KG1 (cell line): ENCODE results near the gene PROSER1.
"Not testable (repeated sequence)": the region's sequence is repeated elsewhere in the genome, so short reads cannot be mapped to it uniquely, and the experiment has no call there.

Experiments
- DNase-seq: peaks from one replicate; lab custom pipeline; 2025; lab: John Stamatoyannopoulos, UW

Gene PROSER1

GRCh38 chr13:39037880-39038568, at the start of gene PROSER1, which contains the start of gene NHLRC3:
PROSER1 (minus strand) TSS chr13:39038089; CDS start chr13:39037242, 847 bp downstream.
NHLRC3 (plus strand) TSS chr13:39038456; CDS start chr13:39038640, 184 bp downstream.
- DNase-seq: peak; percentile 97

GRCh38 chr13:39086251-39086945, 48.5 kb upstream of the PROSER1 start:
- not testable (repeated sequence) for DNase-seq

DNA sequence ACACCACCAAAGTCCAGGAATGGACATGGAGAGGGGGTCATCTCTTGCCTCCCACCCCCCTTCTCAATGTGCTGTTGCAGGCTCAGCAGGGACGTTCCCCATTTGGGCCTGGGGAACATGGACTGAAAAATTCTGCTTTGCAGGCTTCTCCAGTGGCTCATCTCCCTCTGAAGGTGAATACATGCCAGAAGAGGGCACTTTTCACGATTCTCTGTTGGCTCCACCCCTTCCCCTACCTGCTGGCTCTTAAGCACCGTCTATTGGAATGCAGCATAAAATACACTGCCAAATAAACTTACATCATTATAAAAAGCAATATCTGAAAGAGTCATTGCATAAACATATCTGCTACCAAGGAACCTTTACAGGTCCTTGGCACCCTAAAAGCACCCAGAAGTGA, 36.1 kb upstream of the PROSER1 start:
- no peak for DNase-seq

DNA sequence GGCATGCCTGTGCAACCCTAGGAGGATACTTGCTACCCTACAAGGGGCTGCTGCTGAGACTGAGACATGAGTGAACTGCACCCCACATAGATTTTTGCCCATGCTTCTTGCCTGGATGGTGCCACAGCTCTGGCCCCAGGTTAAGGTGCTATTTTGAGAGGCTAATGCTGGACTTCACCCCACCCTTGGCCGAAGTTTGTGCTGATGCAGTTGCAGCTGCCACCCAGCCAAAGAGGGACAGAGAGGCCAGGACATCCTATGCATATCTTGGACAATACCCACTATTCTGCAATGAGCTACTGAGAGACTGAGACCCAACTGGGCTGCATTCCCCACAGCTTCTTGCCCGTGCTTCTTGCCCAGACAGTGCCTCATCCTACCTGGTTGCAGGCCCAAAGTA, 35.0 kb upstream of the PROSER1 start:
- DNase-seq: no peak

GRCh38 chr13:39062004-39062403, 24.1 kb upstream of the PROSER1 start:
- DNase-seq: no peak

GRCh38 chr13:39058040-39058439, 20.2 kb upstream of the PROSER1 start:
- no peak for DNase-seq

DNA sequence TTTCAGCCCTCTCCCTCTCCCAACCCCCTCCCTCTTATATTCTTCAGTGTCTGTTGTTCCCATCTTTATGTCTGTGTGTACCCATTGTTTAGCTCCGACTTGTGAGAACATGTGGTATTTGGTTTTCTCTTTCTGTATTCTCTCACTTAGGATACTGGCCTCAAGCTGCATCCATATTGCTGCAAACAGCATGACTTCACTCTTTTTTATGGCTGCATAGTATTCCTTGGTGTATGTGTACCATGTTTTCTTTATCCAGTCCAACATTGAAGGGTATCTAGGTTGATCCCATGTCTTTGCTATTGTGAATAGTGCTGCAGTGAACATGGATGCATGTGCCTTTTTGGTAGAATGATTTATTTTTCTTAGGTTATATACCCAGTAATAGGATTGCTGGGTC, 18.1 kb upstream of the PROSER1 start:
- no peak for DNase-seq

DNA sequence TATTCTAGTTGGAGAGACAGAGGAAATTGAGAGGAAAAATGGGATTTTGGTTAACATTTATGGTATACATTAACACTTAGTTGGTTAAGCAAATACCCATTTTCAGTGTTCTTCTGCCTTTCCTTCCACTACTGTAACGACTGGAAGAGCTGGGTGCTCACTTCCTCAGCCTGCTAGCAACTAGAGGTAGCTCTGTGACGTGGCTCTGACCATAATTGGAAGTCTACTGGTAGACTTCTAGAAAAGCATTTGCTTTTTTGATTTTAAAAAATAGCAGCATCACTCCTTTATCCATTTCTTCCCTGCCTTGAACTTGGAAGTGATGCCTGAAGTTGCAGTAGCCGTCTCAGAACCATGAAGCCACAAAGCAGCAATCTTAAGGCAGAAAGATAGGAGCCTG, 16.2 kb upstream of the PROSER1 start:
- no peak for DNase-seq

- DNase-seq: no peak
These were observed 15.1 kb upstream of the PROSER1 start for GRCh38 chr13:39052944-39053343.

GRCh38 chr13:39051157-39051556, 13.3 kb upstream of the PROSER1 start:
- peak; percentile 15 for DNase-seq

- DNase-seq: no peak
These were observed 11.4 kb upstream of the PROSER1 start for GRCh38 chr13:39049274-39049673.

DNA sequence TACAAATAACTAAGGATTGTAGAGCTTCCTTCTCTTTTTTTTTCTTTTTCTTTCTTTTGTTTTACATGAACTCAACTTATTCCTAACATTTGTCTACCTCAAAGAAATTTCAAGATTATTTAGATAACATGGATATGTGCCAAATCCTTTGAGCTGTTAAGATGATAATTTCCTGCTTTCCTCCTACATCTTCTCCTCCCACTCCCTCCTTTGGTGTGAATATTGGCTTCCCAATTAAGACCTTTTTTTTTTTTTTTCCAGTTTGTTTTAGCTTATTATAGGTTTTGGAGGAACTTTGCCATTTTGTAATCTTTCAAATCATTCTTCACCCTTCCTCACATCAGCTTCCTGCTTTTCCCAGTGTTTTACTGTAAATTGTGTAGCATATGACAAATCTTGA, 10.9 kb upstream of the PROSER1 start:
- DNase-seq: no peak

GRCh38 chr13:39047560-39047959, 9.7 kb upstream of the PROSER1 start:
- DNase-seq: no peak

DNA sequence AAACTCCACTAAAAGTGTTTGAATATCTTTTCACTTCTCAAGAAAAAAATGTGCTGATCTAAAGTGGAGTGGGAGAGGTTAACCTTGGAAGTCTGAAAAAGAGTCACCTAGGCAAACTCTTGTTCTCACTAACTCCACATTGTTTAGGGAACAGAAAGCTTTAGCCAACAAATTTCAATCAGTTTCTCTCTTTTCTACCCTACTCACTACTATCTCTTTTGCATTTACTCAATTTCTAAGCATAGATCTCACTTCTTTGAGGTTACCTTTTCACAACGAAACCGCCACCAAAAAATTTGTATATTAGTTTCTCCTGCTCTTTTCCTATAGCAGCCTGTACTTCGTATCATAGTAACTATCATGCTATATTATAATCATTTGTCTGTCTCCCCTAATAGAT, 6.6 kb upstream of the PROSER1 start:
- no peak for DNase-seq

GRCh38 chr13:39040206-39040605, 2.3 kb upstream of the PROSER1 start:
- no peak for DNase-seq

DNA sequence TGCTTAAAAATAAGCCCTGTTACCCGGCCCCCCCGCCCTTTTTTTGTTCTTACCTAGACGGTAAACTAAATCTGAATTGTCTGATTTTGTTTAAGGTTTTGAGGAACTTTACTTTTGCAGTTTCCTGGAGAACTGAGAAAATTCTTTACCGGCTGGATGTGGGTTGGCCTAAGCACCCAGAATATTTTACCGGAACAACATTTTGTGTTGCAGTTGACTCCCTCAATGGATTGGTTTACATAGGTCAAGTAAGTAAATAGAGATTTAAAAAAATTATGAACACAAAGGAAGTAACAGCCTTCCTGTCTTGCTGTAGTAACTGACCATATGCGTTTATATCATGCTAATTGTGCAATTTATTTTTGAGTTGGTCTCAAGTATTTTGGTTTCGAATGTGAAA, 1.2 kb upstream of the PROSER1 start:
- DNase-seq: peak; percentile 46

DNA sequence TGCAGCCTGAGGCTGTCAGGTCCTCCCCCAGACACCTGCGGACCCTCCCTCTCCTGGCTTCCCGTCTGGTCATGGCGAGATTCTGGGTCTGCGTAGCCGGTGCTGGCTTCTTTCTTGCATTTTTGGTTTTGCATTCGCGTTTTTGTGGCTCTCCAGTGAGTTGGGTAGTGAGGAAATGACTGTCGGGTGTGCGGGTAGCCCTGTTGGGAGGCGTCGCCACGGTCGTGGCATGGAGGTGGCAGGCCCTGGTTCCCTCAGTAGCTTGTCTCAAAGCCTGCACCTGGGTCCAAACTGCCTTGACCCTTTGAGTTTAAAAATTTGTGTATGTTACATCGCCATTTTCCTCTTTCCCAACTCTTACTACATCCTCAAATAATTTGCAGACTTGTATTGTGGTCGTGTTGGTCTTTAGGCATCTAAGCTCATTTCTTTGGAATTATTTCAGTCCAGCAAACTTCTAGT, 711 bp upstream of the PROSER1 start:
- DNase-seq: no peak

GRCh38 chr13:39037410-39037879, 444 bp downstream of the PROSER1 start:
- no peak for DNase-seq

DNA sequence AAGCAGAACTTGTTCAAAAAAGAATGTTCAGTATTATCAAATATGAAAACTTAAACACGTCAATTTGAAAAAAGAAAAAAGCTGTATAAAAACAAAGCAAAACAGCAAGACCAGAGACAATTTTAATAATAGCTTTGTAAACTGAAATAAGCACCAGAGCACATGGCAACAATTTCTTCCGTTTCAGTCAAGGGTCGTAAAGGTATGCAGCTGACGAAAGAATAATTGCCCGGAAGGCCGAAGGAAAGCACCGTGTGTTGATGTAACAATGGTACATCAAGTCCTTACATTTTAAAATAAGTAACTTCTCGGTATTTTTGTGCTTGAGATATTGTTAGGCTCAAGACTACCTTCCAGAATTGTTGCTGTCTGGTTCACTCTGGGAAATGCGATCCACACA, 1.7 kb downstream of the PROSER1 start:
- no peak for DNase-seq

GRCh38 chr13:39035799-39036198, 2.1 kb downstream of the PROSER1 start:
- DNase-seq: no peak

GRCh38 chr13:39035204-39035603, 2.7 kb downstream of the PROSER1 start:
- DNase-seq: no peak

- no peak for DNase-seq
These were observed 3.8 kb downstream of the PROSER1 start for GRCh38 chr13:39034085-39034484.

DNA sequence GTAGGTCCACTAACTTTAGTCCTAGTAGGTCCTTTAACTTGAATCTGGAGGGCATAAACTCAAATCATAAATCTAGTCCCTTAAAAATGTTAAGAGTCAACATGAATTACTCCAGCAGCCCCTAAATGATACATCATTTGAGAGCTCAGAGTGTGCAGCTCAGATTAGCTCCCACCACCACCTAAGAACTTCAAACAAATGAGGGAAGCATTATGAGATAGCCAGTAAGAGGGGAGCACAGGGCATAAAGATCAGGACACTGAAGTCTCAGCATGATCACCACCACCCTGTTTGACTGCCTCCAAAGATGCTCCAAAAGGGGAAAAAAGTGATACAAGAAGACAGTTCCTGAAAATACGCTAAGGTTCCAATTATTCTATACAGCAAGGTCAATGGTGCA, 5.7 kb downstream of the PROSER1 start:
- DNase-seq: no peak
